Central memory CD4-positive, alpha-beta T cell (primary cell): ENCODE results near the gene ITPR2.
"Not testable (repeated sequence)": the region's sequence is repeated elsewhere in the genome, so short reads cannot be mapped to it uniquely, and the experiment has no call there.

ENCODE experiments used
- DNase-seq: peaks from one replicate; pipeline ENCODE4 v3.0.0; 2022

Gene ITPR2

DNA sequence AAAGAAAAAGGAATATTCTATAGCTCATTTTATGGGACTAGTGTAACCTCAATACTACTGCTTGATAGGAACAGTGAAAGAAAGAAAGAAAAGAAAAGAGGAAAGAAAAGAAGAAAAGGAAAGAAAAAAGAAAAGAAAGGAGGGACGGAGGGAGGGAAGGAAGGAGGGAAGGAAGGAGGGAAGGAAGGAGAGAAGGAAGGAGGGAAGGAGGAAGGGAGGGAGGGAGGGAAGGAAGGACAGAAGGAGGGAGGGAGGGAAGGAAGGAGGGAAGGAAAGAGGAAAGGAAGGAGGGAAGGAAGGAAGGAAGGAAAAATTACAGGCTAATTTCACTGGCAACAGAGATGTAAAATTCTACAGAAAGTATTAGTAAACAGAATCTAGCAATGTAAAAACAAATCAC lies 215.5 kb downstream of the ITPR2 start:
- DNase-seq: no peak

DNA sequence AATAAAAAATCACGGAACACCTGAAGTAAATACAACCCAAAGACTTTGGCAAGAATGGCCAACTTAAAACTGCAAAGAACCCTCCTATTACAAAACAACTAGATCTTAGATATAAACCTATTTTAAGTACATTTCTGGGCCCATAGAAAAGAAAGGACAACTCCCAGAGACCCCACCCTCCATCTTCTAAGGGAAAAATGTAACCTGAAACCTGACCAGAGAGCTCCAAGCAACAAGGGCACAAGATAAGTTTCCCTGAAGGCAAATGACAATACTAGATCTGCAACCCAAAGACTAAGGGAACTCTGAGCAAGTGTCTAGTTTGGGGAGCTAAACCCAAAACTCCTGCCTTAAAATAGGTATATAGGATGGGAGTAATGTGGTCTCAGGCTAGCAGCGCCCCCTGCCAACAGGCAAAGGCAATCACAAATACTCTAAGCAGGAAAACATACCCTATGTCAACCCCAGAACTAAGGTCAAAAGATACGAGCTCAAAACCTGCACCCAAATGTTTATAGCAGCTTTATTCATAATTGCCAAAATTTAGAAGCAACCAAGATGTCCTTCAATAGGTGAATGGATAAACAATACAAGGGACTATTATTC lies 218.9 kb downstream of the ITPR2 start:
- DNase-seq: no peak

DNA sequence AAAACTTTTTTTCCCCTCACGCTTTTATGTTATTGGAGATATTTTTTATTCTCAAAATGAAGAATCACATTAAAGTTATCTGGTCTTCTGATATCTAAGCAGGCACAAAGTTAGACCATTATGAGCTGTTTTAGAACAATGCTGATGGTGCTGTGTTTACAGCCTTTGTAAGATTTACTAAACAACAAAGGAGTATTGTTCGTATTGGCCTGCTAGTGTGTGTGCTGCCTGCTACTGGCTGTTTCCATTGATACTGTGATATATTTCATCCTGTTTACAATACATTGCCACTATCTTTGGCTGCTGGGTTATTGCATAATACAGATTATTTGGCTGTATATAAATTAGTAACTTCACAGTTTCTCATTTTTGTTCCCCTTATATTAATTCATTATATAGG lies 220.8 kb downstream of the ITPR2 start:
- DNase-seq: no peak

DNA sequence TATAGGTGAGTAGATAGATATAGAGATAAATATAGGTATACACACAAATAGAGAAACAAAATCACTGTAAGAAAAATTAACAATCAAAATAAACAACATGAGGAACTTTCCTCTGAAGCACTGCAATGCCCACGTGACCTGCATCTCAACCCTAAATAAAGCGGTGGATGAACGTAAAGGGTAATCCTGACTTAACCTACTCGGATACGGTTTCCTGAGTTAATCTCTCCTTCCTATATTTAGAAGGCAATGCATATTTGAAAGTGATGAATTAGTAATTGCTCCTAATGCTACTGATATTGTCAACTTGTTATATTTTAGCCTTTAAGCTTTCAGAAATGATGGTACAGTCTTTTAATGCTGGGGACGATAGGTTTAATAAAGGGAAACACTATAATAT lies 221.4 kb downstream of the ITPR2 start:
- DNase-seq: no peak

DNA sequence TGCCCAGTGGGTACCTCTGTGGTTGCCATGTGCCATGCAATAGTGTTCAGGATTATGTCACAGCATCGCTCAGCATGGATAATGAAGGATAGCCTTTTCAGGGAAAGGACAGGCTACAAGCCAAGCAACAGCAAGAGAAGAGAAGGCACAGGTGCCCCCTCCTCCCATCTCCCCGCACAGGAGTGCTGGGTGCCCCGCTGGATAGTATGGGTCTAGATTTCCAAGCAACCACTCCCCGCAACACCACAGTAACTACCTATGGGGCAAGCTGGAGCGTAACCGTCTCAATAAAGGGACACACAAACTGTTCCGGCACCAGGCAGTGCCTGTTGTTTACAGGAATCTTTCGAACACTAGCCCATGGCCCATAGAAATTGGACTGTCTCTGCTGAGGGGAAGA lies 222.2 kb downstream of the ITPR2 start:
- DNase-seq: no peak

DNA sequence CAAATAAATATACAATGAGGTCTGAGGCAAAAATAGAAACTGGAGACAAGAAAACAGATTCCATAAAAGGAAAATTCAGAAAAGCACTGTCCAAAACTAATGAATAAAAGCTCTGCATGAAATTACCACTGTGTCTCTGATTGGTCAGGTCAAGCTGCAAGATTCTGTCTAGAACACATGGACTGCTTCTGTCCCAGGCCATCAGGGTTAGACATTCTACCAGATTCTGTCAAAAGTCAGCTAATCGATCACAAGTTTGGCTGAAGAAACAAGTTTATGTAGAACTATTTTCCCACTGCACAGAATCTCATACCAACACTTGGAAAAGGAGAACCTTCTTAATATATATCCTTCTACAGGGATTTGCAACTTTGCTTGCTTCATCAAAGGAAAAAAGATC lies 223.0 kb downstream of the ITPR2 start:
- DNase-seq: no peak

DNA sequence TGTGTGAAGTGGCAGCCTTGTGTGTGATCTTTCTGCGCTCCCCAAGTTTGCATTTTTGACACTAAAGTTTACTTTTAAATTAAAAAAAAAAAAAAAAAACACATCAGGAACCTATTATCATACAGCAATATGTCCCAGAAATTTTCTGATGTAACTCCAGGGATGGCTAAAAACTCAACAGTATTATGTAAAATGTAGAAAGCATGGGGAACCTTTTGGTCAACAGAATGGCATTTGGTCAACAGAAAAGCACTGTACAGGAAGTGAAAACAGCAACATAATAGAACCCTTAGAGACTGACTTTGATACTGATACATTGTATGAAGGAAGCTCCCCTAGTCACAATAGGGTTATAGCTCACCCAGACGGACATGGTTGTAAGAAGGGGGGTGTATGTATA lies 224.3 kb downstream of the ITPR2 start:
- no peak for DNase-seq

DNA sequence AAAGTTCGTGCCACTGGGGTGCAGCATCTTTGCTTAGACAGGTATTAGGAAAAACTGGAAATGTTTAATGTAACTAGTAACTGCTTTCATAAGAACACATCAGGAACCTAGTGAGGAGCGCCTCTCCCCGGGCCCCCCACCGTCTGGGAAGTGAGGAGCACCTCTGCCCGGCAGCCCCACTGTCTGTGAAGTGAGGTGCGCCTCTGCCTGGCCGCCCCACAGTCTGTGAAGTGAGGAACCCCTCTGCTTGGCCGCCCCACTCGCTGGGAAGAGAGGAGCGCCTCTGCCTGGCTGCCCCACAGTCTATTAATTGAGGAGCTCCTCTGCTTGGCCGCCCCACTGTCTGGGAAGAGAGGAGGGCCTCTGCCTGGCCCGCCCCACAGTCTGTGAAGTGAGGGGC lies 224.7 kb downstream of the ITPR2 start:
- no peak for DNase-seq

DNA sequence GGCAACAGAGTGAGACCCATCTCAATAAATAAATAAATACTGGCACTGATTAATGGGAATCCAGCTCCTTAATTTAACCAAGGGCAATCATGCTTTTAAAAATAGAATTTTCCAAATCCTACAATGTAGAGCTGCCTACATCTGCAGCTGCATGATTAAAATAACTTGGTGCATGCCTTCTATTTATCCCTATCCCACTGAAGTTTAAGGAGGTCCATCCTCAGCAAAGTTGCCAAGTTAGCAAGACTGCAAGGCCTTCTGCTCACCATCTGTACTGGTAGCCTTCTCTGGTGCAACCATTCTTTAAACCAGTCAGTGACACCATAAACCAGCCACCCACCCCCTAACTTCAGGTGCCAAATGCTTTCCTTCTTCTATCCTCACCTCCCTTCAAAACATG lies 226.1 kb downstream of the ITPR2 start:
- DNase-seq: no peak

DNA sequence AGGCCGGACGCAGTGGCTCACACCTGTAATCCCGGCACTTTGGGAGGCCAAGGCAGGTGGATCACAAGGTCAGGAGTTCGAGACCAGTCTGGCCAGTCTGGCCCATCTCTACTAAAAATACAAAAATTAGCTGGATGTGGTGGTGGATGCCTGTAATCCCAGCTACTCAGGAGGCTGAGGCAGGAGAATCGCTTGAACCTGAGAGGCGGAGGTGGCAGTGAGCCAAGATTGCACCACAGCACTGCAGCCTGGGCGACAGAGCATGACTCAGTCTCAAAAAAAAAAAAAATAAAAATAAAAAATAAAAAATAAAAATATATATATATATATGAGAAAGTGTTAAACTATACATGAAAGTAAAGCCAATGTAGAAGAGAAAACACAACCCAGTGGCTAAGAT lies 228.2 kb downstream of the ITPR2 start:
- DNase-seq: not testable (repeated sequence)

DNA sequence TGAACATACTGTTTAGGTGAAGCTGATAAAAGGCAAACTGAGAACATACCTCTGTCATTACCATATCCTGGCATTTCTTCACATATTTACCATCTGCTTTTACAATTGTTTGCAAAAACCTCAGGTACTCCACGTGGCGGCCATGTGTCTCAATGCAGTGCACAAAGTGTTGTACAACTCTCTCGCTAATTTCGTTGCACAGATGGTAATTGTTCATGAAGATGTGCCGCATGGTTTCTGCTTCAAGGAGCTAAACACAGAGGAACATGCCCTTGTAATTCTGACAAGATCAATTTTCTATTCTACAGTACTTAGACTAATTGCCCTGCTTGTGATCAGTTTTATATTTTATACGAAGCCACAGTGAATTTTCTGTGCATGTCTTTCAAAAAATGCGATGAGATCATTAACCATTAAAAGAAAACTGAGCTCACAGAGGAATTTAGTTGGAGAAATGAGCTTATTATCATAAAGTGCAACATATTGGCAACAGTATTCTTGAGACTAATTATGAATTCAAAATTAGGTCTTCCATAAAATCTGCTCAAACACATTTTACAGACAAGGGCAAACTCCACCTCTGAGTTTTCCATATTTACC lies 233.8 kb downstream of the ITPR2 start:
- no peak for DNase-seq

DNA sequence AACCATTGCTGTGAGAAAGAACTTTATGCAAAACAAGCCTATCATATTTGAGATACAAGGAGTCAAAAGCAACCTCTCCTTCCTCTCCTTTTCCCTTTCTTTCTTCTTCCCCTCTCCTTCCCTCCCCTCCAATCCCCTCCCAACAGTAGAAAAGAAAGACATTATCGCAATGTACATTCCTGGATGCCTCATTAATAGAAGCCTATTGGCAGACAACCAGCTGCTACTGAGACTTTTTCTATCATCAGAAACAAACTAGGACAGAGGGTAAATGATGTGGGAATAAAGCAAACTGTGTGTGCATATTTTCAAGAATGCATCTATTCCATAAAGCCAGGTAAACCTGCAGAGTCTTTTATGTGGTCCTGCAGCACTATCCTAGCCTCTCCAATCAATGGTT lies 237.2 kb downstream of the ITPR2 start:
- DNase-seq: no peak

DNA sequence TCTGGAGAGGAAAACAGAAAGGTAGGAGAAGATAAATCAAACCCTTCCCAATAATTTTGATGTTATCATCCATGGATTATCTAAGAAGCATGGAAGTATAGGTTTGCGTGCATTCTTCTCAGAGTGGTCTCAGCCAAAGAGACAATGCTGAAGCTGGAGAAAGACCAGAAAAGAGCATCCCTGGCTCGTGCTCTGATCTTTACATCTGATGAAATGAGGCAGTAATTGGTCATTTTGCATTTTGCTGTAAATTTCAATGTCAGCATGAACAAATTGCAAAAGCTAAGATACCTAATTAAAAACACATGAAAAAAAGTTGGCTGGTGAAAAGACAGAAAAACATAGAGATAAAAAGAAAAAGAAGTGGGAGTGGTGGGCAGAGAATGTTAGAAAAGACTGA lies 252.4 kb downstream of the ITPR2 start:
- DNase-seq: no peak

DNA sequence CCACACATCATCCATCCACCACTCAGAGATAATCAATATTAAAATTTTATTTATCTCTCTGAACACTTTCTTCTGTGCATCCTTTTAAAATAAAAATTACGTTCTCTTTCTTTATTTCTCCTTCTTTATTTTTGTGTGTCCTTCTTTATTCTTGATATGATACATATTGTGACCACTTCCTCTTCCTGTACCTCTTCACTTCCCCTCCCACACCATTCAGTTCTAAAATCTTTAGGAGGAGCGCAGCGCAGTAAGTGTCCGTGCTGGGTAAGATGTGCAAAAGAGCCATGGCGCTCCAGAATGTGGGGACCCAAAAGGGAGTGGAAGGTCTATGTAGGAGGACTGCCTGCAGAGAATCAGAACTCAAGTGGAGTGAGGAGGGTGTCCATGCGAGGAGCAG lies 256.7 kb downstream of the ITPR2 start:
- no peak for DNase-seq

DNA sequence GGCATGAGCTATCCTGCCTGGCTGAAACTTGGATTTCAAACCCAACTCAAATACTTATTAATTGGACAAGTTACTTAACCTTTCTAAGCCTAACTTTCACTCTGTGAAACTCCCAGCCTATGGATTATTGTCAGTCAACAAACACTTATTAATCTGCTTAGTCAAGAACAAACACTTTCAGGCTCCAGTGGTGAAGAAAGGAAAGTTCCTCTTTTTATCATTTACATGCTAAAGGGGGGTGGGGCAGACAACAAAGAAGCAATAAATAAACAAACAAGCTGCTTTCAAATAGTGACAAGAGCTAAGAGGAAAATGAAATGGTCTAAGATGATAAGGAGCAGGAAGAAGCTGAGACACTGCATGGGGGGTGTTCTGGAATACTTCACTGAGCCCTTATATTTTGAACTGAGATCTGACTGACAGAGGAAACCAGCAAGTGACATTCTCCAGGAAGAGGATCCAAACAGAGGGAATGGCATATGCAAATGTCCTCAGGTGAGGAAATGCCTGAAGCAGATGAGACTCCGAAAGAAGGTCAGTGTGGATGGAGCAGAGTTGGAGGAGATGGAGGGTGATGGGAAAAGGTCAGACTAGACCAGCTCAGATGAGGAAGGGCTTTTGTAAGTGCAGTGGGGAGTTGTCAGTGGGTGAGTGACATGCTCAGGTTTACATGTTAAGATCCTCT lies 259.6 kb downstream of the ITPR2 start:
- no peak for DNase-seq

DNA sequence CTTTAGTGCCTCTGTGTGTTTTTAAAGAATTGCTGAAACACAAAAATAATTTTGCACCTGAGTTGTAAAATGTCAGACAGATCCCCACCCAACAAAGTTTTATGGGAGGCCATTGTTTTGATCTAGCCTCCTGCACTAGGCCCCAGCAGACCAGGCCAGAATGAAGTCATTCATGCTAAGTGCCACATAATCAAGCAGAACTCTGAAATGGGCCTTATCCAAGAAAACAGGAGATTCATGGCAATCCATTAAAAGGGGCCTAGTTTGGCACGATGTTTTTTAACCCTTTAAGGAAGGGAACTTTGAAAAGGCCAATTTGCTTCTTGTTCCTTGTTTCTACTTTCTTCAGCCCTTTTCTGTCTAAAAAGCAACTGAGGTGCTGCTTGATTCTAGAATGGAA lies 260.9 kb downstream of the ITPR2 start:
- no peak for DNase-seq

DNA sequence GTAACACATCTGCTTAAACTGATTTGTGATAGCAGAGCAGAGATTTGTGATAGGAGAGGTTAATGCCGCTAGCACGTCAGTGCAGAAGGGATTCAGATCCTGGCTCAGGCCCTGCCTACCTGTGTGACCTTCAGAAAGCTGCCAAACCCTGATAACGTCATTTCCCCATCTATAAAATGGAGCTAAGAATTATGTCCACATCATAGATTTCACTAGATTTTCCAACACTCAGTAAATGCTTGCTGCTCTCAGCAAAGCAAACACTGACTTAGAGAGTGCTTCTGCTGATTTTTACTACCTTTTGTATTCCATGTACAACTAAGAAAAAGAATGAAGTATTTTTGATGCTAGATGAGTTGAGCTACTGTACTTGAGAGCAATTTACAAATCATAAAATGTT lies 261.4 kb downstream of the ITPR2 start:
- no peak for DNase-seq

DNA sequence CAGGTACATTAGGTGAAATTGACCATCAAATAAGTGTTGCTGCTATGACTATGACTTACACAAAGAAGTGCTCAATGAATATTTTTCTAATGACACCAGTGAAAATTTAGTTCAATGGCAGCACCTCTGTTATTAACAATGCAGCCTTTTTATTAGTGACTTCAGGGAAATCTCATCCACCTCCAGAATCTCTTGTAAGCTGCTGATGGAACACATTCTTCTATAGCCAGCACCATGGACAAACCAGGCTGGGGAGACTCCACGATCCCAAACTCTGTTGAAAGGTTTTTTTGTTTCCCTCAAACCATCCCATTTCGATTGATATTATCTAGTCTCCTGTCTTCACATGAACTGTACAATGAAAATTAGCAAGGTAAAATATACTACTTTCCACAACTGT lies 265.9 kb downstream of the ITPR2 start:
- DNase-seq: no peak

DNA sequence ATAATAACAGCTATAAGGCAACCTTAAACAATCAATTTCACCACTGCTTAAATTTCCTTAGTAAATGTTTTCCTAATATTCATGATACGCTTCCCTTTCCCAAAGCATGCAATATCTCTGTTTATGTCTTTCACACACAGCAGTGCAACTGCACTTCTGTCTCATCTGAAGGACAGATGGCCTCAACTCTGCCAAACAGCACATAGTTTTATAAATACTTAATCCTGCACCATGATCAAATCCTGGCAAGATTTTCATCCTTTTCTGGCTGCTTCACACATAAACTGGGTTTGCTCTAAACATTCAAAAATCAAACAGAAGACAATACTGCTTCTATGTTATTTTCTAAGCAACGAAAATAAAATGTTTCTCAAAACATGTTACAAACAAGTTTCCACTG lies 266.3 kb downstream of the ITPR2 start:
- no peak for DNase-seq

DNA sequence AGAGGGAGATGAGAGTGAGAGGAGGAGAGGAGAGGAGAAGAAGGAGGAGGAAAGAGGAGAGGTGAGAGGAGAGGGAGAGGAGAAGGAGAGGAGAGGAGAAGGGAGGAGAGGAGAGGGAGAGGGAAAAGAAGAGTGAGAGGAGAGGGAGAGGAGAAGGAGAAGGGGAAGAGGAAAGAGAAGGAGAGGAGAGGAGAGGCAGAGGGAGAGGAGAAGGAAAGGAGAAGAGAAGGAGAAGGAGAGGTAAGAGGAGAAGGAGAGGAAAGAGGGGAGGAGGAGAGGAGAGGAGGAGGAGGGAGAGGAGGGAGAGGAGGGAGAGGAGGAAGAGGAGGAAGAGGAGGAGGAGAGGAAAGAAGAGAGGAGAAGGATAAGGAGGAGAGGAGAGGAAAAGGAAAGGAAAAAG lies 266.8 kb downstream of the ITPR2 start:
- no peak for DNase-seq

DNA sequence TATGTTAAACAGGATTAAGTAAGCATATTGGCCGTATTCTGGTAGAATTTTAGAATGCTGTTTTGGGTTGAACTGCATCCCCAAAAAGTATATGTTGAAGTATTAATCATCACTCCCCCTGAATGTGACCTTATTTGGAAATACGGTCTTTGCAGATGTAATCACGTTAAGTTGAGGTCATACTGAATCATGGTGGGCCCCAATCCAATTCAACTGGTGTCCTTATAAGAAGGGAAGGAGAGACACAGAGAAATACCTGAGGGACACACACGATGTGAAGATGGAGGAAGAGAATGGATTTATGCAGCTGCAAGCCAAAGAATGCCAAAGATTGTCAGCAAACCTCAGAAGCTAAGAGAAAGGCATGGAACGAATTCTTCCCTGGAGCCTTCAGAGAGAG lies 268.6 kb downstream of the ITPR2 start:
- no peak for DNase-seq

DNA sequence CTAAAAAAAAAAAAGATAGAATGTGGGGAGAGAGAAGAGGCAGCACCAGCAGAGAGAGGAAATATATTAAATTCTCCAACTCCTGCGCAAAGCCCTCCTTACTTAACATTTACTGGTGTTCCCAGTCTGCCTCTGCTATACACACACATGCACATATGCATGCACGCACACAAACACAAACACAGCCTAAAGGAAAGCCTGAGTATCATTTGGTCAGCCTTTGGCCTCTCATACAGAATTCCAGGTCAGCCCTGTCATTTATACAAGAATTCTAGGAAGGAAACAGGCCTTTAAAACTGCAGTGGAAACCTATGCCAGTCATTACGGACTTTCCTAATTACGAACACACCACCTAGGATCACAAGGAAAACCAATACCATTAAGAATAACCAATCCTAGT lies 269.4 kb downstream of the ITPR2 start:
- DNase-seq: no peak

DNA sequence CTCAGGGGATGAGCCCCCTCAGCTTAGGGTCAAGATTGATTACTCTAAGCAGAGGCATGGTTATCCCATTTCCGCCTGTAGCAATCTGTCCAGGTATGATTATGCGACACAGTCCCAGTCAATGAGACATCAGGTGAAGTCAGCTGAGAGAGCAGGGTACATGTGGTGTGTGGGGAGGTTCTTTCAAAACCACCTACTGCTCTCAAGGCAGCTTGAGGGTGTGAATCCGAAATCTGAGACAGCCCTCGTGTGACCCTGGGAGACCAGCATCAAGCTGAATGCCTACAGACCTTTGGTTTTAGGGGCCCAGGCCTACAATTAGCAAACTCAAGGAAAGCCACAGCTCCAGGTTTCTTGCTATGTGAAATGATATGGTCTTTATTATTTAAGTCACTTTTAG lies 275.7 kb downstream of the ITPR2 start:
- DNase-seq: no peak

DNA sequence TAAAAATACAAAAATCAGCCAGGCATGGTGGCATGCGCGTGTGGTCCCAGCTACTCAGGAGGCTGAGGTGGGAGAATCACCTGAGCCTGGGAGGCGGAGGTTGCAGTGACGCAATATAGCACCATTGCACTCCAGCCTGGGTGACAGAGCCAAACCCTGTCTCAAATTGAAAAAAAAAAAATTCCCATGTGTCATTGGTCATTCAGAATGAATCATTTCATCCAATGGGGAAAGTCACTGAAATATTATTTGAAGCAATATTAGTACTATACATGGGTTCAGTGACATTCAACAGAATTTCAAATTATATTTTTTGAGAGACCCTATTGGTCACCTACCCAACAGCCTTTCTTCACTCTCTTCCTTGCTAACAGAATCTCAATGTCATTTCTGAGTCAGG lies 276.1 kb downstream of the ITPR2 start:
- DNase-seq: no peak

DNA sequence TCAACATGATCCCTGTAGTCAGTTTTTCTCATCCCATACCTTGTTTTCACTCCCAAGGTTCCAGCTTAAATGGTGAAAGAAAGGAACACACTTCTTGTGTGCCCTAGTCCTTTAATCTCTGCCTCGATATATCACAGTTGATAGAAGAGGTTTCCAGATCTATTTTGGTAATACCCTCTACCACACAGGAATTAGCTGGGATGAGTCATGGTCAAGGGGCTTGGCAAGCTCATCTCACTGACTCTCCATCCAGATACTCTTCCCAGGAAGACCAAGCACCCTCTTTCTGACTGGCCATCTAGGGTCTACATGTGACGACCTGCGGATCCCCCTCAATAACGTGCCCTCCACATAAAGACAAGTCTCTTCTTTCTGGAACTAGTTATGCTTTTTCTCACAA lies 277.9 kb downstream of the ITPR2 start:
- DNase-seq: no peak
